Activated CD8-positive, alpha-beta memory T cell treated with anti-CD3 and anti-CD28 coated beads, Interleukin-2, amount 10 ng/mL, durations not matched to agents 7 days and 5 days (primary cell): ENCODE data around the gene WFIKKN2. TPM values are rescaled to one million over a fixed set of nuclear protein-coding genes. Genes with fewer than 3 reads are reported as not detected.

Source experiments
- ATAC-seq: fragments of 150-1000 bp; cut with Tn5 transposase; one replicate; pipeline ENCODE4 v1.10.0; 2021; ENCODE audit warnings: moderate library complexity
- CTCF ChIA-PET: fragments of 350-600 bp; sonication (Branson Sonifier 250); formaldehyde crosslinking; loops from one replicate; lab custom pipeline; 2021; ENCODE audit warnings: antibody characterized with exemption; lab: Charles Lee
- DNase-seq: peaks from one replicate; pipeline ENCODE4 v3.0.0-alpha.2; 2020
- H3K27ac Mint-ChIP-seq: one replicate; pipeline ENCODE4 v1.8.0; 2021; ENCODE audit warnings: mild to moderate bottlenecking, mixed read lengths
- H3K27me3 Mint-ChIP-seq: one replicate; pipeline ENCODE4 v1.8.0; 2021; ENCODE audit warnings: mixed read lengths
- H3K36me3 Mint-ChIP-seq: one replicate; pipeline ENCODE4 v1.8.0; 2021; ENCODE audit warnings: mild to moderate bottlenecking, mixed read lengths
- H3K4me1 Mint-ChIP-seq: one replicate; pipeline ENCODE4 v1.8.0; 2021; ENCODE audit warnings: mixed read lengths
- H3K4me3 Mint-ChIP-seq: one replicate; pipeline ENCODE4 v1.8.0; 2021; ENCODE audit warnings: mild to moderate bottlenecking, moderate library complexity, mixed read lengths
- H3K9me3 Mint-ChIP-seq: one replicate; pipeline ENCODE4 v1.8.0; 2022; ENCODE audit warnings: low read depth, mixed read lengths
- total RNA-seq, 2 experiments: library from RNA; stranded (reverse); gene quantifications; one replicate each; pipeline ENCODE4 v1.2.3, GENCODE V29; 2021

The WFIKKN2 gene
- total RNA-seq, 2 experiments from 2014 or later, result not detected

- H3K27ac Mint-ChIP-seq, result no peak overlapping the region
- CTCF ChIA-PET, result interaction anchor here (0.6 to 17.2 kb wide), 14 partner anchors 11 to 299 kb away, joined by 3 to 319 read pairs (median 5); no protein-coding TSS in a partner anchor
- H3K36me3 Mint-ChIP-seq, result no peaks in the 10 kb centered on the region
- H3K9me3 Mint-ChIP-seq, result no peaks in the 10 kb centered on the region
- H3K4me3 Mint-ChIP-seq, result no peak overlapping the region
- no peak for ATAC-seq
- H3K27me3 Mint-ChIP-seq, result no peaks in the 10 kb centered on the region
- no peaks in the 10 kb centered on the region for H3K4me1 Mint-ChIP-seq
- DNase-seq, result no peak
Measured at GRCh38 chr17:50841277-50841948, 6.0 kb downstream of the WFIKKN2 start.

GRCh38 chr17:50841949-50842354 lies 6.6 kb downstream of the WFIKKN2 start:
- CTCF ChIA-PET, result interaction anchor here (0.6 to 17.2 kb wide), 13 partner anchors 10 to 300 kb away, joined by 3 to 319 read pairs (median 6); no protein-coding TSS in a partner anchor
- peak; percentile 72 for DNase-seq
- Mint-ChIP-seq H3K9me3 (no peaks in the 10 kb centered on the region), H3K36me3 (no peaks in the 10 kb centered on the region), H3K4me1 (no peaks in the 10 kb centered on the region), H3K4me3 (no peak overlapping the region), H3K27ac (no peak overlapping the region), H3K27me3 (no peaks in the 10 kb centered on the region)
- peak; percentile 79 for ATAC-seq

DNA sequence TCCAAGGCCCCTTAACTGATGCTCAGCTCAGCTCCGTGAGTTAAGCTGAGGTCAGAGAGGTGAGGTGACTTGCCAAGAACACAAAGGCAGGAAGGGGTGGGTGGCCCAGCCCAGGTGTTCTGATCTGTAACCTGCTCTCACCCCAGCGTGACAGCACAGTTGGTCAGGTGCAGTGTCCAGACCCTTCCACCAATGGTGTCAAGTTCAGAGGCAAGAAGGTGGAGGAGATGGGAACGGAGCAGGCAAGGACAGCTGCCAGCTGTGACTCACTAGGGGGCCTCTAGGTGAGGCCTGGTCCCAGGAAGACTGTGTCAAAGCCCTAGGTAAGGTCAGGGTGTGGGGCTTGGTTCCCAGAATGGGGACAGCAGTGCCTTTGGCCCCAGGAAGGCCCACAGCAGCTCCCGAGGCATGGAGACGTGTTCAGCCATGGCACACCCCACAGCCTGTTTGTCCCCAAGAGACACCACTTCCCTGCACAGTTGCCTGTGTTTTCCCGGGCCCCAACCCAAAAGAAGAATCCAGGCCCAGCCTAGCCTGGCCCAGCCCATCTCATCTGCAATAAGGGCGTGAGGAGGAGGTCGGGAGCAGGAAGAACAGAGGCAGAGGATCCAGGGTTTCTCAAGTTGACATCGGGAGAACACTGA lies 7.2 kb downstream of the WFIKKN2 start:
- Mint-ChIP-seq H3K36me3 (no peaks in the 10 kb centered on the region), H3K4me3 (no peak overlapping the region), H3K27me3 (no peaks in the 10 kb centered on the region), H3K27ac (no peak overlapping the region), H3K9me3 (no peaks in the 10 kb centered on the region), H3K4me1 (no peaks in the 10 kb centered on the region)
- no peak for DNase-seq
- CTCF ChIA-PET, result interaction anchor here (0.8 to 17.2 kb wide), 12 partner anchors 10 to 300 kb away, joined by 3 to 319 read pairs (median 6); no protein-coding TSS in a partner anchor
- ATAC-seq, result no peak

GRCh38 chr17:50843150-50843905 lies 7.9 kb downstream of the WFIKKN2 start:
- ATAC-seq, result no peak
- CTCF ChIA-PET, result interaction anchor here (2.1 to 17.2 kb wide), 6 partner anchors 9 to 301 kb away, joined by 6 to 319 read pairs (median 26); no protein-coding TSS in a partner anchor
- Mint-ChIP-seq H3K27me3 (no peaks in the 10 kb centered on the region), H3K4me3 (no peak overlapping the region), H3K27ac (no peak overlapping the region), H3K9me3 (no peaks in the 10 kb centered on the region), H3K4me1 (no peaks in the 10 kb centered on the region), H3K36me3 (no peaks in the 10 kb centered on the region)
- peak; percentile 23 for DNase-seq

DNA sequence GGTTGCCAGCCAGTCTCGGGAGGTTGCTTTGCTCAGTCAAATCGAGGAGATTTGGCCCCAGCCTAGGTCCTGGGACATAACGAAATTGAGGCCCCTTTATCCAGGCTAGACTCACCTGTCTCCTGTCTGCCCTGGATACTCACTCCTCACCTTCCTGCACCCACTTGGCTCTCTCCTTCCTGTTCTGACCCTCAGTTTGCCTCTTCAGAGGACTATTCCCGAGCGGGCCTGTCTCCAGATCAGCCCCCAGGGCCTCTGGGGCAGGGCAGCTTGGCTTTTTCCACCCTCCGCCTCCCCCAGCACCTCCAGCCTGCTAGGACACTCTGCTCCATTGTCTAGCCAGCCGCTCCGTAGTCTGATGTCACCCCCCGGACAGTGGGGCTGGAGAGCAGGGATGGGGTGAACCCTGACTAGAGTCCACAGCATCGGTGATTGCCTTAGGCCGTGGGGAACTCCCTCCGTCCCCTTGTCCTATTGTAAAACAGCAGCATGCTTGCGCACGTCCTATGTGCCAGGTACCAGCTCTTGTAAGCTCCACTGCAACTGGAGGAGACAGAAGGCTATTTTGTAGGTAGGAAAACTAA lies 8.8 kb downstream of the WFIKKN2 start:
- H3K4me3 Mint-ChIP-seq, result no peak overlapping the region
- no peaks in the 10 kb centered on the region for H3K36me3 Mint-ChIP-seq
- CTCF ChIA-PET, result interaction anchor here (1.8 to 17.2 kb wide), 4 partner anchors 8 to 107 kb away, joined by 4 to 319 read pairs (median 26); no protein-coding TSS in a partner anchor
- no peak overlapping the region for H3K27ac Mint-ChIP-seq
- H3K9me3 Mint-ChIP-seq, result no peaks in the 10 kb centered on the region
- no peaks in the 10 kb centered on the region for H3K4me1 Mint-ChIP-seq
- peak; percentile 30 for DNase-seq
- H3K27me3 Mint-ChIP-seq, result no peaks in the 10 kb centered on the region
- no peak for ATAC-seq

DNA sequence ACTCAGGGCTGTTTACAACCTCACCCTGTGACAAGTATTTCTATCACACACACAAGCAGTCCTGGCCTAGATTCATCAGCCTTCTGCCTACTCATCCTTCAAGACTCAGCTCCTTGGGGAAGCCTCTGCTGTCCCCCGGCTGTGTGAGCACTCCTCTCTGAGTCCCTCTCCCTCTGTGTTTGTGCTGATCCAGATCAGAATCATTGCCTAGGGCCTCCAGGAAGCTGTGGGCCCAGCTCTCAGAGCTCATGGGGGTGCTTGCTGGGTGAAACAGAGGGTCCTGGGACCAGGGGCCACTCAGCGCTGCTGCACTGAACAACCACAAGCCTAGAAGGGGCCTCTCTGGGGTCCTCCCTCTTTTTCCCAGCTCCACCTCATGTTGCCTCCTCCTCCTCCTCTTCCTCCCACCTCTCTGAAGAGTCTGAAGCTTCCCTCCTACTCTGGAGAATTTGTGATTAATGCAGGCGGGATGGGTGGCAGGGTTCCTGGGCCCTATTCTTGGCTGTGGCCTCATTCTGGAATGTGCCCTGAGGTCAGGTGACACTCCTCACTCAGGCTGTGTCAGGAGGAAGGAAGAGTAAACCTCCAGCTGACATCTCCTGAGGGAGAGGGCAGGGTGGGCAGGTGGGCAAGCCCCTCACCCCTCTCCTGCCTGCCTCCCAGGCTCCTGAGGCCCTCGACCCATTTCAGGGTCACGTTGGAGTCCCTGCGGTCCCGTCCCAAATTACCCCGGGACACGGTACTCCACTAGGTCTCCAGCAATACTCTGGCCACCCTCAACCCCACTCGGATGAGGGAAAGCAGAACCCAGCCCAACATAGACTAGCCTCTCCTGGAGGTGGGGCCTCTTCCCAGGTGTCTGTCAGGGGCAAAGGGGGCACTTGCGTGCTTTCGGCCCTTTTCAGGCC lies 10.1 kb downstream of the WFIKKN2 start:
- Mint-ChIP-seq H3K4me1 (no peaks in the 10 kb centered on the region), H3K36me3 (no peaks in the 10 kb centered on the region), H3K27me3 (no peaks in the 10 kb centered on the region), H3K27ac (no peak overlapping the region), H3K4me3 (no peak overlapping the region), H3K9me3 (no peaks in the 10 kb centered on the region)
- ATAC-seq (no peak), DNase-seq (peak; percentile 30)
- CTCF ChIA-PET, result interaction anchor here (0.7 to 17.2 kb wide), 5 partner anchors 15 to 106 kb away, joined by 3 to 319 read pairs (median 4); no protein-coding TSS in a partner anchor

DNA sequence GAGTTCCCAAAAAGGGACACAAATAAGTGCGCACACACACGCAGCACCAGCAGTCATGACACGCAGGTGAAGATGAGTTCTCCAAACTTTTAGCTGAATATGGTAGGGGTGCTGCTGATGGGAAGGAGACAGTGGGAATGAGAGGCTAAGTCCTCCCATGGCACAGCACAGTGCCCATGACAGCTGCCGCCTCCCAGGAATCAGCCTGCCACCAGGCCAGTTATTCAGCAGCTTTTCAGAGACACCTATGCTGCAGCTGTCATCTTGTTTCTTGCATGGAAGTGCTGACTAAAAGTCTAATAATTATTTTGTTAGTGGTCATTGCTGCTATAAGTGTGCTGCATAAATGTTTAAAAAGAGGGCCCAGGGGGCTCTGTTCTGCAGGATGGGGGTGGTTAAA lies 12.2 kb downstream of the WFIKKN2 start:
- H3K4me1 Mint-ChIP-seq, result peaks cover 13% of the 10 kb centered on the region
- ATAC-seq, result no peak

DNA sequence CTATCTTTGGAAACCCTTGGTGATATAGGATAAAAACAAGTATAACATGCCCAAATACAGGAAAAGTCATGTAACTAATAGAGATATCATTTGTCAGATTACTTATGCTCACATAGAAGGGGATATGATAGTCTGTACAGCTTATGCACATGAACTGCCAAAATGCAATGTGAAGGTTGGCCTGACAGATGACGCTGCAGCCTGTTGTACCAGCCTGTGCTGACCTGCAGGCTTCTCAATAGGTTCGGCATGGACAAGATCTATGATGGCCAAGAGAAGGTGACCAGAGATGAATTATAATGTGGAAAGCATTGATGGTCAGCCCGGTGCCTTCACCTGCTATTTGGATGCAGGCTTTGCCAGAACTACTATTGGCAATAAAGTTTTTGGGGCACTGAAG lies 12.7 kb downstream of the WFIKKN2 start:
- CTCF ChIA-PET, result interaction anchor here (0.9 to 17.2 kb wide), 4 partner anchors 13 to 116 kb away, joined by 3 to 319 read pairs (median 8); partner anchors contain the start of gene WFIKKN2
- Mint-ChIP-seq H3K27ac (no peak overlapping the region), H3K9me3 (no peaks in the 10 kb centered on the region), H3K4me3 (no peak overlapping the region), H3K36me3 (no peaks in the 10 kb centered on the region), H3K27me3 (peaks cover 2% of the 10 kb centered on the region), H3K4me1 (peaks cover 17% of the 10 kb centered on the region)
- ATAC-seq (no peak), DNase-seq (peak; percentile 19)

More for the DNA sequence above, 12.2 kb downstream of the WFIKKN2 start:
- Mint-ChIP-seq H3K27me3 (no peaks in the 10 kb centered on the region), H3K27ac (no peak overlapping the region), H3K4me3 (no peak overlapping the region), H3K36me3 (no peaks in the 10 kb centered on the region), H3K9me3 (no peaks in the 10 kb centered on the region)
- DNase-seq, result peak; percentile 27
- CTCF ChIA-PET, result interaction anchor here (4.0 to 17.2 kb wide), 2 partner anchors 64 to 104 kb away, joined by 14 to 319 read pairs; no protein-coding TSS in a partner anchor

- peaks cover 17% of the 10 kb centered on the region for H3K4me1 Mint-ChIP-seq
- CTCF ChIA-PET, result interaction anchor here (0.9 to 17.2 kb wide), 4 partner anchors 14 to 115 kb away, joined by 3 to 319 read pairs (median 8); partner anchors contain the start of gene WFIKKN2
- H3K36me3 Mint-ChIP-seq, result no peaks in the 10 kb centered on the region
- H3K4me3 Mint-ChIP-seq, result no peak overlapping the region
- H3K27ac Mint-ChIP-seq, result no peak overlapping the region
- DNase-seq (no peak), ATAC-seq (no peak)
- peaks cover 7% of the 10 kb centered on the region for H3K27me3 Mint-ChIP-seq
- no peaks in the 10 kb centered on the region for H3K9me3 Mint-ChIP-seq
Measured at GRCh38 chr17:50848711-50849110, 13.3 kb downstream of the WFIKKN2 start.

- CTCF ChIA-PET, result interaction anchor here (1.0 to 17.2 kb wide), 6 partner anchors 8 to 303 kb away, joined by 3 to 319 read pairs (median 13); partner anchors contain the start of gene NME1
- Mint-ChIP-seq H3K27ac (no peak overlapping the region), H3K27me3 (peaks cover 20% of the 10 kb centered on the region), H3K36me3 (no peaks in the 10 kb centered on the region), H3K9me3 (no peaks in the 10 kb centered on the region), H3K4me3 (no peak overlapping the region), H3K4me1 (peaks cover 22% of the 10 kb centered on the region)
- ATAC-seq, result no peak
- peak; percentile 37 for DNase-seq
Measured at GRCh38 chr17:50850640-50851039, 15.3 kb downstream of the WFIKKN2 start.

DNA sequence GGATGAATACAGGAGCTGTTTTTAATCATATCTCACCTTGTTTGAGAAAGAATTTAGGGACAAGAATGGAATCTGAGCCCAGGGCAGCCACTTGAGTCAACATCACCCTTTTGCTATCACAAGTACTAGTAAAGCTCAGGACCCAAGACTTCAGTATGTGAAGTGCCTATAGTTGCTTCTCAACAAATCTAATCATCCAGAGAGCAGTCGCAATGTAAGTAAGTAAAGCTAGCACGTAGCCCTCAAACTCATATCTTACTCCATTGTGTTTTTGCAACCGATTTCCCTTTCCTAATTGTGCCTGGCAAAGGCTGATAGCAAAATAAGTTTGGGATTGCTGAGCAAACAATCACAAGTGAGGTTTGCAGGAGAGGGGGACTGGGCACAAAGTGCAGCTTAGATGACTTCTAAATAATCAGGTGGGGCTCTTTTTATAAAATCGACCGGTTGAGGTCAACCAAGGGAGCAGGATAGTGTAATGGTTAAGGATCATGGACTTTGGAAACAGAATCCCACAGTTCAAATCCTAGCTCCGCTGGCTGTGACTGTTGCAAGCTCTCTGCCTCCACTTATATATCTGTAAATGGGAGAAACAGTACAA lies 17.7 kb downstream of the WFIKKN2 start:
- peak overlapping the region; percentile 92 for H3K27ac Mint-ChIP-seq
- H3K36me3 Mint-ChIP-seq, result no peaks in the 10 kb centered on the region
- H3K4me3 Mint-ChIP-seq, result peak overlapping the region; percentile 71
- H3K27me3 Mint-ChIP-seq, result peaks cover 20% of the 10 kb centered on the region
- H3K4me1 Mint-ChIP-seq, result peaks cover 25% of the 10 kb centered on the region
- ATAC-seq (no peak), DNase-seq (peak; percentile 25)
- CTCF ChIA-PET, result interaction anchor here (0.9 to 17.2 kb wide), 28 partner anchors 8 to 345 kb away, joined by 3 to 319 read pairs (median 6); partner anchors contain the start of genes NME1 and TOB1
- no peaks in the 10 kb centered on the region for H3K9me3 Mint-ChIP-seq
